ENCODE data around the gene BICC1.

The BICC1 gene

GRCh38 chr10:58647376-58648112 is 134.9 kb downstream of the BICC1 start:
- Histone ChIP-seq H3F3A (ENCODE audit: low read depth) (no peaks in the 10 kb centered on the region), H2AFZ (ENCODE audit: low read length) (no peak overlapping the region), H3K36me3 (ENCODE audit: insufficient read depth, low read length) (no peaks in the 10 kb centered on the region), H3K4me1 (ENCODE audit: insufficient read depth, low read length, poor library complexity, severe bottlenecking) (no peaks in the 10 kb centered on the region), H3K9me2 (replicated peaks; ENCODE audit: low read depth, low read length) (no peaks in the 10 kb centered on the region), H4K20me1 (ENCODE audit: insufficient read depth, low read length, poor library complexity, severe bottlenecking) (no peaks in the 10 kb centered on the region), H3K4me2 (ENCODE audit: low read depth, low read length, poor library complexity, severe bottlenecking) (no peak overlapping the region), H3K79me2 (ENCODE audit: insufficient read depth, low read length) (no peaks in the 10 kb centered on the region), H3K27me3 (ENCODE audit: insufficient read depth, low read length, poor library complexity, severe bottlenecking) (no peaks in the 10 kb centered on the region), H3K9me3 (ENCODE audit: insufficient read depth, low read depth, low read length) (no peaks in the 10 kb centered on the region), H3K4me3 (ENCODE audit: low read length, poor library complexity, severe bottlenecking) (no peak overlapping the region), H3K9ac (ENCODE audit: low read depth, low read length, poor library complexity, severe bottlenecking) (no peak overlapping the region)
- no peak for TF ChIP-seq CTCF (conservative IDR thresholded peaks at IDR 0.05; ENCODE audit: low read length)
- no peak for TF ChIP-seq EZH2phosphoT487 (IDR thresholded peaks at IDR 0.05; ENCODE audit: borderline replicate concordance)

- no peaks in the 10 kb centered on the region for H3F3A ChIP-seq (ENCODE audit: low read depth)
- H3K4me2 ChIP-seq (ENCODE audit: low read depth, low read length, poor library complexity, severe bottlenecking): no peak overlapping the region
These were observed 135.5 kb downstream of the BICC1 start for GRCh38 chr10:58648131-58648530.

GRCh38 chr10:58651040-58651439 is 138.4 kb downstream of the BICC1 start:
- Histone ChIP-seq H2AFZ (ENCODE audit: low read length) (no peak overlapping the region), H3K4me2 (ENCODE audit: low read depth, low read length, poor library complexity, severe bottlenecking) (no peak overlapping the region), H3K36me3 (ENCODE audit: insufficient read depth, low read length) (no peaks in the 10 kb centered on the region), H3K9me2 (replicated peaks; ENCODE audit: low read depth, low read length) (no peaks in the 10 kb centered on the region), H4K20me1 (ENCODE audit: insufficient read depth, low read length, poor library complexity, severe bottlenecking) (no peaks in the 10 kb centered on the region), H3K79me2 (ENCODE audit: insufficient read depth, low read length) (no peaks in the 10 kb centered on the region), H3F3A (ENCODE audit: low read depth) (no peaks in the 10 kb centered on the region), H3K9ac (ENCODE audit: low read depth, low read length, poor library complexity, severe bottlenecking) (no peak overlapping the region), H3K27me3 (ENCODE audit: insufficient read depth, low read length, poor library complexity, severe bottlenecking) (no peaks in the 10 kb centered on the region), H3K4me3 (ENCODE audit: low read length, poor library complexity, severe bottlenecking) (no peak overlapping the region), H3K9me3 (ENCODE audit: insufficient read depth, low read depth, low read length) (no peaks in the 10 kb centered on the region), H3K4me1 (ENCODE audit: insufficient read depth, low read length, poor library complexity, severe bottlenecking) (no peaks in the 10 kb centered on the region)
- no peak for TF ChIP-seq CTCF (conservative IDR thresholded peaks at IDR 0.05; ENCODE audit: low read length)
- no peak for TF ChIP-seq EZH2phosphoT487 (IDR thresholded peaks at IDR 0.05; ENCODE audit: borderline replicate concordance)

More at GRCh38 chr10:58648131-58648530, 135.5 kb downstream of the BICC1 start:
- Histone ChIP-seq H3K9ac (ENCODE audit: low read depth, low read length, poor library complexity, severe bottlenecking) (no peak overlapping the region), H3K9me3 (ENCODE audit: insufficient read depth, low read depth, low read length) (no peaks in the 10 kb centered on the region), H3K27me3 (ENCODE audit: insufficient read depth, low read length, poor library complexity, severe bottlenecking) (no peaks in the 10 kb centered on the region), H3K4me3 (ENCODE audit: low read length, poor library complexity, severe bottlenecking) (no peak overlapping the region), H2AFZ (ENCODE audit: low read length) (no peak overlapping the region), H4K20me1 (ENCODE audit: insufficient read depth, low read length, poor library complexity, severe bottlenecking) (no peaks in the 10 kb centered on the region), H3K9me2 (replicated peaks; ENCODE audit: low read depth, low read length) (no peaks in the 10 kb centered on the region), H3K36me3 (ENCODE audit: insufficient read depth, low read length) (no peaks in the 10 kb centered on the region), H3K79me2 (ENCODE audit: insufficient read depth, low read length) (no peaks in the 10 kb centered on the region), H3K4me1 (ENCODE audit: insufficient read depth, low read length, poor library complexity, severe bottlenecking) (no peaks in the 10 kb centered on the region)
- no peak for TF ChIP-seq EZH2phosphoT487 (IDR thresholded peaks at IDR 0.05; ENCODE audit: borderline replicate concordance)
- no peak for TF ChIP-seq CTCF (conservative IDR thresholded peaks at IDR 0.05; ENCODE audit: low read length)
